ENCODE data around the gene NEAT1.
"Not testable (repeated sequence)": the region's sequence is repeated elsewhere in the genome, so short reads cannot be mapped to it uniquely, and the experiment has no call there.

Gene NEAT1

GRCh38 chr11:65448418-65449105 is 26.0 kb downstream of the NEAT1 start:
- DNase-seq (ENCODE audit: low read depth in 3 of 3): no peak

- DNase-seq (ENCODE audit: low read depth in 3 of 3): not testable (repeated sequence)
These were observed 28.7 kb downstream of the NEAT1 start for GRCh38 chr11:65451301-65451700.

GRCh38 chr11:65452259-65452658 is 29.7 kb downstream of the NEAT1 start:
- DNase-seq (ENCODE audit: low read depth in 3 of 3): not testable (repeated sequence)

- DNase-seq (ENCODE audit: low read depth in 3 of 3): no peak
These were observed 30.4 kb downstream of the NEAT1 start for GRCh38 chr11:65452806-65453490.

GRCh38 chr11:65454311-65454695 is 31.7 kb downstream of the NEAT1 start:
- DNase-seq (ENCODE audit: low read depth in 3 of 3): no peak

GRCh38 chr11:65454696-65455456 is 32.3 kb downstream of the NEAT1 start:
- DNase-seq (ENCODE audit: low read depth in 3 of 3): peak; percentile 64 to 83 (median 75)

- no peak for DNase-seq (ENCODE audit: low read depth in 3 of 3)
These were observed 33.8 kb downstream of the NEAT1 start for GRCh38 chr11:65456418-65456817.

- DNase-seq (ENCODE audit: low read depth in 3 of 3): no peak
These were observed 37.0 kb downstream of the NEAT1 start for GRCh38 chr11:65459552-65459951.

GRCh38 chr11:65465471-65465870 is 42.9 kb downstream of the NEAT1 start:
- not testable (repeated sequence) for DNase-seq (ENCODE audit: low read depth in 3 of 3)

- not testable (repeated sequence) for DNase-seq (ENCODE audit: low read depth in 3 of 3)
These were observed 44.7 kb downstream of the NEAT1 start for GRCh38 chr11:65467306-65467705.

- peak in 2 of 3 donors; percentile 21 to 46 for DNase-seq (ENCODE audit: low read depth in 3 of 3)
These were observed 46.3 kb downstream of the NEAT1 start for GRCh38 chr11:65468874-65469333.

- no peak for DNase-seq (ENCODE audit: low read depth in 3 of 3)
These were observed 47.9 kb downstream of the NEAT1 start for GRCh38 chr11:65470433-65471049.

- DNase-seq (ENCODE audit: low read depth in 3 of 3): no peak
These were observed 48.9 kb downstream of the NEAT1 start for GRCh38 chr11:65471447-65471891.

- DNase-seq (ENCODE audit: low read depth in 3 of 3): not testable (repeated sequence)
These were observed 50.1 kb downstream of the NEAT1 start for GRCh38 chr11:65472588-65473277.

GRCh38 chr11:65473278-65473860 is 50.8 kb downstream of the NEAT1 start:
- no peak for DNase-seq (ENCODE audit: low read depth in 3 of 3)

- no peak for DNase-seq (ENCODE audit: low read depth in 3 of 3)
These were observed 52.3 kb downstream of the NEAT1 start for GRCh38 chr11:65474864-65475263.

GRCh38 chr11:65476632-65477148 is 54.1 kb downstream of the NEAT1 start:
- DNase-seq (ENCODE audit: low read depth in 3 of 3): no peak

- DNase-seq (ENCODE audit: low read depth in 3 of 3): peak; percentile 86 to 92 (median 88)
These were observed 54.8 kb downstream of the NEAT1 start for GRCh38 chr11:65477149-65477965.

- DNase-seq (ENCODE audit: low read depth in 3 of 3): no peak
These were observed 56.0 kb downstream of the NEAT1 start for GRCh38 chr11:65478388-65479183.
